Liver (tissue), 3 donors: ENCODE results near the gene ABHD14A.

Experiments used
- CTCF ChIP-seq: fragments of 150-350 bp; IDR thresholded peaks from 2 replicates; pipeline ENCODE4 v1.5.1; 2017; ENCODE audit warnings: improper control_type of control experiment, low read depth, low read length; ENCODE audit not compliant: missing input control
- GABPA ChIP-seq, 2 donors: IDR thresholded peaks in 1 of 2; conservative IDR thresholded peaks in 1 of 2; 2 replicates each; pipeline ENCODE4 v1.6.1; 2016; ENCODE audit warnings: antibody characterized with exemption in 2 of 2, mild to moderate bottlenecking in 1 of 2, moderate library complexity in 1 of 2
- JUND ChIP-seq, 2 donors: IDR thresholded peaks; 2 replicates each; pipeline ENCODE4 v1.6.1; 2016; ENCODE audit warnings: antibody characterized with exemption in 2 of 2
- MAX ChIP-seq: IDR thresholded peaks from 2 replicates; pipeline ENCODE4 v1.6.1; 2016; ENCODE audit warnings: antibody characterized with exemption
- RAD21 ChIP-seq, 2 donors: IDR thresholded peaks; 2 replicates each; pipeline ENCODE4 v1.6.1; 2016; ENCODE audit warnings: antibody characterized with exemption in 2 of 2, mild to moderate bottlenecking in 2 of 2
- RXRA ChIP-seq, 2 donors: IDR thresholded peaks; 2 replicates each; pipeline ENCODE4 v1.6.1; 2017 to 2018; ENCODE audit warnings: antibody characterized with exemption in 2 of 2, mild to moderate bottlenecking in 1 of 2
- SP1 ChIP-seq: IDR thresholded peaks from 2 replicates; pipeline ENCODE4 v1.6.1; 2018; ENCODE audit warnings: antibody characterized with exemption, mild to moderate bottlenecking
- TAF1 ChIP-seq: conservative IDR thresholded peaks from 2 replicates; pipeline ENCODE4 v1.6.1; 2016; ENCODE audit warnings: antibody characterized with exemption, mild to moderate bottlenecking
- ZBTB33 ChIP-seq: IDR thresholded peaks from 2 replicates; pipeline ENCODE4 v1.6.1; 2016; ENCODE audit warnings: antibody characterized with exemption
- TF ChIP-seq, protein P1 (sequence below): IDR thresholded peaks from 2 replicates; pipeline ENCODE4 v1.6.1; 2016; ENCODE audit warnings: antibody characterized with exemption
- donor health status: healthy.
- donor health status: healthy.

- TF ChIP-seq CTCF, result no peak
- no peak for TF ChIP-seq TAF1
- no peak for TF ChIP-seq RAD21 (IDR thresholded peaks at IDR 0.05)
- TF ChIP-seq ZBTB33, result no peak
- TF ChIP-seq SP1, result no peak
- TF ChIP-seq RXRA (IDR thresholded peaks at IDR 0.05), result no peak
- TF ChIP-seq, protein P1, sequence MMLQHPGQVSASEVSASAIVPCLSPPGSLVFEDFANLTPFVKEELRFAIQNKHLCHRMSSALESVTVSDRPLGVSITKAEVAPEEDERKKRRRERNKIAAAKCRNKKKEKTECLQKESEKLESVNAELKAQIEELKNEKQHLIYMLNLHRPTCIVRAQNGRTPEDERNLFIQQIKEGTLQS, result no peak
- no peak for TF ChIP-seq MAX
- no peak for TF ChIP-seq GABPA (IDR thresholded peaks at IDR 0.05 in 1 of 2, conservative IDR thresholded peaks at IDR 0.05 in 1 of 2)
- no peak for TF ChIP-seq JUND (IDR thresholded peaks at IDR 0.05)
These were observed 36.0 kb upstream of the ABHD14A start for GRCh38 chr3:51938780-51939425.
